ENCODE data around the gene ZNF511. TPM values are rescaled to one million over a fixed set of nuclear protein-coding genes. Genes with fewer than 3 reads are reported as not detected.
A peak's percentile ranks its signal among the peaks of the same experiment; 100 is the strongest.

The ZNF511 gene
- total and polyA plus RNA-seq, 4 donors: 18.2 to 39.6 (median 32.0) TPM

DNA sequence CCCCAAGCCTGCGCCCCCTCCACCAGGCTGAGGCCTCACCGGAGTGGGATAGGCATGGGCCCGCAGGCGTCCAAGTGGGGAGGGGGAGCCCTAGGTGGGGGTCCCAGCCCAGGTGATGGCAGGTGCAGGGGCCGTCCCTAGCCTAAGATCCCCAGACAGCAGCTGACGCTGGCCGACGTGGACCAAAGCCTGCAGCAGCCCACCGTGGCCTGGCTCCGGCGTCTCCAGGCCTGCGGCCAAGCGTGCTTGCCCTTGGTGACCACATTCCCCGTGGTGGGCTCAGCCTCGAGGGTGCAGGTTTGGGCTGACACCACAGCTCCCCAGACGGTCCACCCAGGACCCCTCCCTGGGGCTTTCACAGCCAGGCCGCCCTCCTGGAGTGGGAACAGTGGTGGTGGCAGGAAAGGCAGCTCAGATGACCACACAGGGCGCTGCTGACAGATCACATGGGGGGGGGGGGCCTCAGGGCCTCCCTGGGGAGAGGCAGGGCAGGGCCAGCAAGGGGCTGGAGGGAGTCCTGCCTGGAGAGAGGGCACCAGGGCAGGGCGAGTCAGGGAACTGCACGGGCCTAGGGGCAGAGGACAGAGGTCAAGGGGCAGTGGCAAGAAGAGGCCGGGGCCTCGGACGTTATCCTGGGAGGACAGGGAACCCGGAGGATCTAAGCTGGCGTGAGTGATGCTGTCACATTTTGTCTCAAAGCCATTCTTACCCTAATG lies 31.3 kb upstream of the ZNF511 start:
- Histone ChIP-seq H3K27me3 (ENCODE audit: control insufficient read depth in 1 of 2, insufficient read depth in 2 of 2, low read length in 1 of 2) (no peaks in the 10 kb centered on the region), H3K36me3 (ENCODE audit: control insufficient read depth in 1 of 2, insufficient read depth in 2 of 2, low read length in 1 of 2) (peaks cover 0 to 6% of the 10 kb centered on the region in 2 donors), H3K4me3 (ENCODE audit: low read length in 2 of 2) (no peak overlapping the region), H3K9me3 (ENCODE audit: control insufficient read depth, low read length) (no peaks in the 10 kb centered on the region), H3K27ac (ENCODE audit: low read depth in 1 of 2, low read length in 2 of 2) (no peak overlapping the region), H3K4me1 (ENCODE audit: control insufficient read depth in 1 of 2, insufficient read depth in 2 of 2, low read length in 2 of 2) (no peaks in the 10 kb centered on the region)
- peak in 1 of 2 donors; percentile 53 for DNase-seq
- intact Hi-C loops (cut with DNase I): no loop called here
- ATAC-seq (ENCODE audit: low FRiP score): no peak
- 62 to 66% methylated on average over 20 to 25 of the region's 25 CpGs for WGBS, 2 donors

DNA sequence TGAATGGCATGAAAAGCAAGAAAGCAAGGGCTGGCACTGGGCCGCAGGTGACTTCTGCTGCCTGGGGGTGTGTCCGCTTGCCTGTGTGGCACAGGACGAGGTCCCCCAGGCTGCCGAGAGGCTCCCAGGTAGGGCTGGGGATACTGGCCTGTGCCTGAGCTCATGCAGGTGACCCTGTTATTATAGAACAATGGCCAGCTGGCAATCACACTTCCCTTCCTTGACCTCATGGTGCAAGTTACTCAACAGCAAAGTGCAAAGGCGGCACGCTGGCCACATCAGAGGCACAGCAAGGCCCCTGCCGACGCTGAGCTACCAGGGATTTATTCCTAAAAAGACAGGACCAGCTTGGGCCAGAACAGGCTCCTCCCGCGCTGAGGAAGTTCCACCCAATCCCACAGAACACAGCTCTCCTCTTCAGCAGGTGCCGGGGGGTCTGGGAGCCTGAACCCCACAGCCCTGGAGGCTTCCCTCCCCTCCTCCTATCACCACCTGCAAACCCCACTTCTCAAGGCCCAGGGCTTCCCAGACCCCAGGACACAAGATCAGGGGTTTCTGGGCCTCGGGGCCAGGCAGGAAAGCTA lies 30.6 kb upstream of the ZNF511 start:
- Histone ChIP-seq H3K27me3 (ENCODE audit: control insufficient read depth in 1 of 2, insufficient read depth in 2 of 2, low read length in 1 of 2) (no peaks in the 10 kb centered on the region), H3K9me3 (ENCODE audit: control insufficient read depth, low read length) (no peaks in the 10 kb centered on the region), H3K4me3 (ENCODE audit: low read length in 2 of 2) (no peak overlapping the region), H3K4me1 (ENCODE audit: control insufficient read depth in 1 of 2, insufficient read depth in 2 of 2, low read length in 2 of 2) (no peaks in the 10 kb centered on the region), H3K27ac (ENCODE audit: low read depth in 1 of 2, low read length in 2 of 2) (no peak overlapping the region), H3K36me3 (ENCODE audit: control insufficient read depth in 1 of 2, insufficient read depth in 2 of 2, low read length in 1 of 2) (peaks cover 4 to 6% of the 10 kb centered on the region in 2 donors)
- ATAC-seq (ENCODE audit: low FRiP score) (no peak), DNase-seq (no peak)
- 79 to 83% methylated on average over 12 of the region's 12 CpGs for WGBS, 2 donors
- intact Hi-C loops (cut with DNase I): no loop called here

DNA sequence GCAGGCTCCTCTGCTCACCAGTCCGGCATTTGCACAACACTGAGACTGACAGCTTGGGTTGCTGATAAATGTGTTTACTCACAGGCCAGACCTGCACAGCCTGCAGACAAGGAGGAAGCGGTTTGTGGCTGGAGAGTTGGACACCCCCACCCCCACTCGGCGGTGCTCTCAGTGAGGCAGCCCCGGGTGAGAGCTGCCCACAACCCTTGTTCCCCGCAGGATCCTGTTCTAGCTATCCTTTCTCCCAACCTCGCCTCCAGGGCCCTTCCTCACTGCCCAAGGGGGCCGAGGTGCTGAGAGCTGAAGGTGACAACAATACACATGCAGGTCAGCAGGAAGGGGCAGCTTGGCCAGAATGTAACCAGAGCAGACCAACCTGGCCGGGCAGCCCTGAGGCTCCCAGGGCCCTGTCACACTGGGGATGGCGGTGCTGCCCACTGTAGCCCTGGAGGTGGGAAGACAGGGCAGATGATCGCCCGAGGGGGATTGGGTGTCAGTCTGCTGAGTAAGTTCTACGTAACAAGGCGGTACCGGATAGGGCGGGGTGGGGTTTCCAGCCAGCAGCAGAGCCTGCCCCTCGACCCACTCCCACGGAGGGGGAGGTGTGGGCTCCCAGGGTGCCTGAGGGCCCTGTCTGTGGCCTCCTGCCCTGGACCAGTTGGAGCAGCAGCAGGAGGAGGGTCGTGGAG lies 30.0 kb upstream of the ZNF511 start:
- no peaks in the 10 kb centered on the region for H3K27me3 ChIP-seq (ENCODE audit: control insufficient read depth in 1 of 2, insufficient read depth in 2 of 2, low read length in 1 of 2)
- DNase-seq (peak in 1 of 2 donors; percentile 87), ATAC-seq (ENCODE audit: low FRiP score) (peak; percentile 34)
- H3K4me1 ChIP-seq (ENCODE audit: control insufficient read depth in 1 of 2, insufficient read depth in 2 of 2, low read length in 2 of 2): no peaks in the 10 kb centered on the region
- H3K9me3 ChIP-seq (ENCODE audit: control insufficient read depth, low read length): no peaks in the 10 kb centered on the region
- H3K36me3 ChIP-seq (ENCODE audit: control insufficient read depth in 1 of 2, insufficient read depth in 2 of 2, low read length in 1 of 2): peaks cover 6 to 8% of the 10 kb centered on the region in 2 donors
- no peak overlapping the region for H3K4me3 ChIP-seq (ENCODE audit: low read length in 2 of 2)
- no peak overlapping the region for H3K27ac ChIP-seq (ENCODE audit: low read depth in 1 of 2, low read length in 2 of 2)
- intact Hi-C loops (cut with DNase I): no loop called here
- 76 to 77% methylated on average over 18 to 19 of the region's 19 CpGs for WGBS, 2 donors

DNA sequence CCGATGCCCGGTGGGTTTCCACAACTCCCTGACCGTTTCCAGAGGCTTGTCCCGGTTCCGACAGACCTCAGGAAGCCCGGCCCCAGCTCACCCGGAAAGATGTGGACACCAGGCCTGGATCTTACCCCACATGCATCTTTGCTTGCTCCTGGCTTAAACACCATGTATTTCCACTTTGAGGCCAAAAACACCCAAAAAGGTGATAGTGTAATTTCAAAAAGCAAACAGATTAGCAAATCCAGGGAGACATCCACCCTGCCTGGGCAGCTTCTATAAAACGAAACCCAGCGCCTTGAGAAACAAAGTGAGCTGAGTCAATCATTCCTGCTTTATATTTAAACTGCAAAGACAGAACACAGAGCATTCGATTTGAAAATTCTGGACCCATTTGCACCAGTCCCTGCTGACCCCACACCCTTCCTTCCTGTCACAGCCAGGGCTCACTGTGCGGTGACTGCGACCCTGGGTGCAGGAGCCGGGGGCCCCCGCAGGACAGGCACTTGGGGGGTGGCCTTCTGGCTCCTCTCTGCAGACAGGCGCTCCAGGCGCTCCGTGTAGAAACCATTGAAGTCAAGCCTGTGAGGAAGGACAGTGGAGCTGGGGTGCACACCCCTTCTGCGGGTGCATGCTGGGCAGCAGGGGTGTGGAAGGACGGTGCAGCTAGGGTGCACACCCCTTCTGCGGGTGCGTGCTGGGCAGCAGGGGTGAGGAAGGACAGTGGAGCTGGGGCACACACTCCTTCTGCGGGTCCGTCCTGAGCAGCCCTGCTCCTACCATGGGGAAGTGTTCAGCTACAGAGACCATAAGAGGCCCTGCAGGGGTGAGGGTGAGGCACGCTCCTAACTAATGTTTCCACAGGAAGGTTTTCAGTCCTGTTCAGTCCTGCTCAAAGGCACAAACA lies 29.1 kb upstream of the ZNF511 start:
- DNase-seq: no peak
- Histone ChIP-seq H3K4me3 (ENCODE audit: low read length in 2 of 2) (no peak overlapping the region), H3K36me3 (ENCODE audit: control insufficient read depth in 1 of 2, insufficient read depth in 2 of 2, low read length in 1 of 2) (peaks cover 6 to 12% of the 10 kb centered on the region in 2 donors), H3K4me1 (ENCODE audit: control insufficient read depth in 1 of 2, insufficient read depth in 2 of 2, low read length in 2 of 2) (no peaks in the 10 kb centered on the region), H3K27ac (ENCODE audit: low read depth in 1 of 2, low read length in 2 of 2) (no peak overlapping the region), H3K27me3 (ENCODE audit: control insufficient read depth in 1 of 2, insufficient read depth in 2 of 2, low read length in 1 of 2) (no peaks in the 10 kb centered on the region), H3K9me3 (ENCODE audit: control insufficient read depth, low read length) (no peaks in the 10 kb centered on the region)
- intact Hi-C loops (cut with DNase I): no loop called here
- WGBS, 2 donors: 86 to 87% methylated on average over 24 of the region's 24 CpGs
- no peak for ATAC-seq (ENCODE audit: low FRiP score)

DNA sequence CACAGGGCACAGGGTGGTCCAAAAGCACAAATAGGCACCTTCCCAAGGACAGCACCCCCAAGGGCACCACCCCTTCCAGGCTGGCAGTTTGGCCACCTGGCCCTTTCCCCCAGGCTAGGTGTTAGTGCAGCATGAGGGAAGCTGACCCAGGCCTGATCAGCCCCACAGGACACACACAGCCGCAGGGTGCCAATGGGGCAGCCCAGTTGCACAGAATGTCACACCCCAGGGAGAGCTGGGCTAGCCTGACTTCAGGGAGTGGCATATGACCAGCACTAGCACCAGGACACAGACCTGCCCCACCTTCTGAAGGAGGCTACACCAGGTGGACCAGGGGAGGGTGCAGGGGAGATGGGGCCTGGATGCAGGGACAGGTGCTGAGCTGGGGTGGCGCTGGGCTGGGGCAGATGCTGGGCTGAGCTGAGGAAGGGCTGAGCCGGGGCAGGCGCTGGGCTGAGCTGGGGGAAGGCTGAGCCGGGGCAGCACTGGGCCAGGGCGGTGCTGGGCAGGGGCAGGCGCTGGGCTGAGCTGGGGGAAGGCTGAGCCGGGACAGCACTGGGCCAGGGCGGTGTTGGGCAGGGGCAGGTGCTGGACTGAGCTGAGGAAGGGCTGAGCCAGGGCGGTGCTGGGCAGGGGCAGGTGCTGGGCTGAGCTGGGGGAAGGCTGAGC lies 28.2 kb upstream of the ZNF511 start:
- ATAC-seq (ENCODE audit: low FRiP score): no peak
- H3K27ac ChIP-seq (ENCODE audit: low read depth in 1 of 2, low read length in 2 of 2): no peak overlapping the region
- 88 to 95% methylated on average over 10 of the region's 10 CpGs for WGBS, 2 donors
- intact Hi-C loops (cut with DNase I): no loop called here
- H3K9me3 ChIP-seq (ENCODE audit: control insufficient read depth, low read length): no peaks in the 10 kb centered on the region
- no peak overlapping the region for H3K4me3 ChIP-seq (ENCODE audit: low read length in 2 of 2)
- H3K27me3 ChIP-seq (ENCODE audit: control insufficient read depth in 1 of 2, insufficient read depth in 2 of 2, low read length in 1 of 2): no peaks in the 10 kb centered on the region
- no peaks in the 10 kb centered on the region for H3K4me1 ChIP-seq (ENCODE audit: control insufficient read depth in 1 of 2, insufficient read depth in 2 of 2, low read length in 2 of 2)
- peaks cover 6 to 21% of the 10 kb centered on the region in 2 donors for H3K36me3 ChIP-seq (ENCODE audit: control insufficient read depth in 1 of 2, insufficient read depth in 2 of 2, low read length in 1 of 2)
- DNase-seq: no peak

DNA sequence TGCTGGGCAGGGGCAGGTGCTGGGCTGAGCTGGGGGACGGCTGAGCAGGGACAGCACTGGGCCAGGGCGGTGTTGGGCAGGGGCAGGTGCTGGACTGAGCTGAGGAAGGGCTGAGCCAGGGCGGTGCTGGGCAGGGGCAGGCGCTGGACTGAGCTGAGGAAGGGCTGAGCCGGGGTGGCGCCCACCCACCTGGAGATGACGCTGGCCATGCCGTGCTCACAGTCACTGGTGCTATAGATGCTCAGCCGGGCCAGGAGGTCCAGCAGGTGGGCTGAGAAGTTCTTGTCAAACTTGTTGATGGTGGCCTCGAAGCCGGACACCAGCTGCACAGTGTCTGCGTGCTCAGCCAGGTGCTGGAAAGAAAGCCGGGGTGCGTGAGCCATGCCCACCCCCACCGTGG lies 27.6 kb upstream of the ZNF511 start:
- ATAC-seq (ENCODE audit: low FRiP score) (no peak), DNase-seq (no peak)
- H3K36me3 ChIP-seq (ENCODE audit: control insufficient read depth in 1 of 2, insufficient read depth in 2 of 2, low read length in 1 of 2): peaks cover 6 to 21% of the 10 kb centered on the region in 2 donors
- no peak overlapping the region for H3K27ac ChIP-seq (ENCODE audit: low read depth in 1 of 2, low read length in 2 of 2)
- H3K27me3 ChIP-seq (ENCODE audit: control insufficient read depth in 1 of 2, insufficient read depth in 2 of 2, low read length in 1 of 2): no peaks in the 10 kb centered on the region
- H3K4me3 ChIP-seq (ENCODE audit: low read length in 2 of 2): no peak overlapping the region
- WGBS, 2 donors: 93 to 95% methylated on average over 11 to 15 of the region's 15 CpGs
- H3K4me1 ChIP-seq (ENCODE audit: control insufficient read depth in 1 of 2, insufficient read depth in 2 of 2, low read length in 2 of 2): no peaks in the 10 kb centered on the region
- intact Hi-C loops (cut with DNase I): no loop called here
- no peaks in the 10 kb centered on the region for H3K9me3 ChIP-seq (ENCODE audit: control insufficient read depth, low read length)

DNA sequence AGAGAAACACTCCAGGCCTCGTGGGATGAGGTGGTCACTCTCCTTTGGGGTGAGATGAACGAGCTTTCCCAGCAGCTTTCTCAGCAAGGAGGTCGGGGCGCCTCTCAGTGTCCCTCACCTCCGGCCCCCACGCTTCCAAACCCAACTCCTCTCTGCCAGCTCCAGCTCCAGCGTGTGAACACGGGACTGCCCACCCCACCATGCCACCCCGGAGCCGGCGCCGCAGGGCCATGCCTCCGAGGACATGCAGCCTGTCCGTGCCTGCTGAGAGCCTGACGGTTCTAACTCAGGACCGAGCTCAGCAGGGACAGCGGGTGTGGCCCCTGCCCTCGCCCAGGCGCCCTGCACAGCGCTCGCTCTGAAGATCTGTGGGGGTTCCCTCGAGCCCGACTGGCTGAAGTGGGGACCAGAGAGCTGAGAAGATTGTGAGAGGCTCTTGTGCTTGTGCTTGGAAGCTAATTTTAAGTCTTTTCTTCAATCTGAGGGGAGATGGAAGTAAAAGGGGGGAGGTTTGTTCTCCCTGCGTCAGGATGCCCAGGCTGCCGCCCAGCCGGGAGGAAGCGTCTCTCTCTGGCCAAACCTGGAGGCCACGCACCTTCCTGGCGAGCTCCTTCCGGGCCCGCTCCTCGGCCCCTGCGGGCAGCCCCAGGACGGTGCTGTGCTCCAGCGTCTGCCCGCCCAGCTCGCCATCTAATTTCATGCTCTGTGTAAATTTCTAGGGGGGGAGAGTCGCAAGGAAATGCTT lies 26.9 kb upstream of the ZNF511 start:
- WGBS, 2 donors: 90 to 91% methylated on average over 38 of the region's 38 CpGs
- peaks cover 6 to 21% of the 10 kb centered on the region in 2 donors for H3K36me3 ChIP-seq (ENCODE audit: control insufficient read depth in 1 of 2, insufficient read depth in 2 of 2, low read length in 1 of 2)

More for the DNA sequence above, 26.9 kb upstream of the ZNF511 start:
- H3K4me3 ChIP-seq (ENCODE audit: low read length in 2 of 2): no peak overlapping the region
- no peaks in the 10 kb centered on the region for H3K9me3 ChIP-seq (ENCODE audit: control insufficient read depth, low read length)
- DNase-seq (no peak), ATAC-seq (ENCODE audit: low FRiP score) (no peak)
- H3K4me1 ChIP-seq (ENCODE audit: control insufficient read depth in 1 of 2, insufficient read depth in 2 of 2, low read length in 2 of 2): no peaks in the 10 kb centered on the region
- no peak overlapping the region for H3K27ac ChIP-seq (ENCODE audit: low read depth in 1 of 2, low read length in 2 of 2)
- no peaks in the 10 kb centered on the region for H3K27me3 ChIP-seq (ENCODE audit: control insufficient read depth in 1 of 2, insufficient read depth in 2 of 2, low read length in 1 of 2)
- intact Hi-C loops (cut with DNase I): no loop called here
